Stimulated activated CD8-positive, alpha-beta memory T cell treated with anti-CD3 and anti-CD28 coated beads, Interleukin-4, amount 100 ng/mL, for 1 hour (primary cell): ENCODE results near the gene EML2.
"Not testable (repeated sequence)": the region's sequence is repeated elsewhere in the genome, so short reads cannot be mapped to it uniquely, and the experiment has no call there.

ENCODE experiments used
- DNase-seq, 2 donors: peaks; one replicate each; pipeline ENCODE4 v3.0.0-alpha.2; 2020; ENCODE audit warnings: low read depth in 2 of 2, low spot score in 1 of 2

The EML2 gene, protein sequence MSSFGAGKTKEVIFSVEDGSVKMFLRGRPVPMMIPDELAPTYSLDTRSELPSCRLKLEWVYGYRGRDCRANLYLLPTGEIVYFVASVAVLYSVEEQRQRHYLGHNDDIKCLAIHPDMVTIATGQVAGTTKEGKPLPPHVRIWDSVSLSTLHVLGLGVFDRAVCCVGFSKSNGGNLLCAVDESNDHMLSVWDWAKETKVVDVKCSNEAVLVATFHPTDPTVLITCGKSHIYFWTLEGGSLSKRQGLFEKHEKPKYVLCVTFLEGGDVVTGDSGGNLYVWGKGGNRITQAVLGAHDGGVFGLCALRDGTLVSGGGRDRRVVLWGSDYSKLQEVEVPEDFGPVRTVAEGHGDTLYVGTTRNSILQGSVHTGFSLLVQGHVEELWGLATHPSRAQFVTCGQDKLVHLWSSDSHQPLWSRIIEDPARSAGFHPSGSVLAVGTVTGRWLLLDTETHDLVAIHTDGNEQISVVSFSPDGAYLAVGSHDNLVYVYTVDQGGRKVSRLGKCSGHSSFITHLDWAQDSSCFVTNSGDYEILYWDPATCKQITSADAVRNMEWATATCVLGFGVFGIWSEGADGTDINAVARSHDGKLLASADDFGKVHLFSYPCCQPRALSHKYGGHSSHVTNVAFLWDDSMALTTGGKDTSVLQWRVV

GRCh38 chr19:45638930-45639729, at the start of gene EML2:
TSS of gene EML2 (minus strand) at chr19:45639397. CDS start at chr19:45639376, 21 bp downstream.
- peak in 1 of 2 donors; percentile 36 for DNase-seq

DNA sequence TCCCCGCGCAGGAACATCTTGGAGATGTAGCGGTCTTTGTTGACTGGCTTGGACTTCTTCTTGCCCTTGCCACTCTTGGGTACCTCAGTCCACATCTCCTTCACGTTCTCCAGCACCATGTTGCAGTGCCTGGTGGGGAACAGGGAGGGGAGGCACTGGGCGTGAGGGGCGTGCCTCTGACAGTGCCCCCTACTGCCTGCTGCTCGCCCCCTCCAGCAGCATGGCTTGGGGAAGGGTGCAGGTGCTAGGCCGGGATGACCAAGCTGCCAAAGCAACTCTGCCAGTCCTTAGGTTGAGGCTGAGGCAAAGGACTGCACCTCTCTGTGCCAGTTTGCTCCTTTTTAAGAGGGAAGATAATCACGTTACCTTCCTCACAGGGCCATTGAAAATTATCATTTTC, 48.4 kb upstream of the EML2 start:
- no peak for DNase-seq

GRCh38 chr19:45685045-45685444, 45.8 kb upstream of the EML2 start:
- not testable (repeated sequence) for DNase-seq

- no peak for DNase-seq
These were observed 43.7 kb upstream of the EML2 start for GRCh38 chr19:45682908-45683307.

DNA sequence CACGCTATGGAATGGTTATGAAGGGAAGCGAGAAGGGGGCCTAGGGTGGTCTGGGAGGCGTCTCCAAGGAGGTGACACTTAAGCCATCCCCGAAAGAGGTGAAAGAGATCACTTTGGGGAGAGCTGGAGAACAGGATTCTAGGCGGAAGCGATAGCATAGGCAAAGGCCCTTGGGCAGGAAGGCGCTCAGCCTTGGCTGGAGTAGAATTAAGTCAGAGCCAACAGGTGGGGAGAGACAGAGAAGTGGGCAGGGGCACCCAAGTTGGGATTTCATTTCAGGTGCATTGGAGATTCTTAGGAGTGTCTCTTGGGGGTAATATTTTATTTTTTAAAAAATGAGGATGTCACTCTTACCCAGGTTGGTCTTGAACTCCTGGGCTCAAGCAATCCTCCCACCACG, 42.9 kb upstream of the EML2 start:
- no peak for DNase-seq

- peak; percentile 62 to 66 for DNase-seq
These were observed 42.3 kb upstream of the EML2 start for GRCh38 chr19:45681391-45682015.

DNA sequence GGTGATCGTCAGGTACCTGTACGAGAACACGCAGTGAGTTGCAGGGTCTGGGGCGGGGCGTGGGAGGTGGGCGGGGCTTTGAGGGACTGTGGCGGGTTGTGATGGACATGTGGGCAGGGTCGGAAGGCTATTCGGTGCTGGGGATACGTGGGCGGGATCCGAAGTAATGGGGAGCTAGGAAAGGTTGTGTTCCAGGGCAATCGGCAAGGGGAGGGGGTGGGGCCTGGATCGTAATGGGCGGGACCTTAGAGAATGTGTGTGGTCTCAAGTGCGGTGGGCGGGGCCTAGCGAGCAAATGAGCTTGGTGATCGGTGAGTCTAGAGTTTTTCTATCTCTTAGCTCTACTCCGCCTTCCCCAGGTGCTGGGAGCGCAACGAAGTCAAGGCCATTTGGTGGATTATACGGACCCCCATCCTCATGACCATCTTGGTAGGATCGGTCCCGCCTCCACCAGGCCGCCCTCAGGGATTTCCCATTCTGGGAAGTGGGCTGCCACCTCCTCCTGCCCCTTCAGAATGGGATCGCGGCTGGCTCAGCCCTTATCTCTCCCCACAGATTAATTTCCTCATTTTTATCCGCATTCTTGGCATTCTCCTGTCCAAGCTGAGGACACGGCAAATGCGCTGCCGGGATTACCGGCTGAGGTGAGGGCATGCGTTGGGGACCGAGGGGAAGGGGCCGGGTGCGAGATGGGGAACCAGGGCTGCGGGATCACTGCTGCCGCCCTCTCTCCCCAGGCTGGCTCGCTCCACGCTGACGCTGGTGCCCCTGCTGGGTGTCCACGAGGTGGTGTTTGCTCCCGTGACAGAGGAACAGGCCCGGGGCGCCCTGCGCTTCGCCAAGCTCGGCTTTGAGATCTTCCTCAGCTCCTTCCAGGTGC, 38.4 kb upstream of the EML2 start:
- DNase-seq = peak in 1 of 2 donors; percentile 59

GRCh38 chr19:45676851-45677263, 37.7 kb upstream of the EML2 start:
- DNase-seq = no peak

- no peak for DNase-seq
These were observed 35.7 kb upstream of the EML2 start for GRCh38 chr19:45674946-45675345.

- no peak for DNase-seq
These were observed 31.7 kb upstream of the EML2 start for GRCh38 chr19:45670670-45671453.

DNA sequence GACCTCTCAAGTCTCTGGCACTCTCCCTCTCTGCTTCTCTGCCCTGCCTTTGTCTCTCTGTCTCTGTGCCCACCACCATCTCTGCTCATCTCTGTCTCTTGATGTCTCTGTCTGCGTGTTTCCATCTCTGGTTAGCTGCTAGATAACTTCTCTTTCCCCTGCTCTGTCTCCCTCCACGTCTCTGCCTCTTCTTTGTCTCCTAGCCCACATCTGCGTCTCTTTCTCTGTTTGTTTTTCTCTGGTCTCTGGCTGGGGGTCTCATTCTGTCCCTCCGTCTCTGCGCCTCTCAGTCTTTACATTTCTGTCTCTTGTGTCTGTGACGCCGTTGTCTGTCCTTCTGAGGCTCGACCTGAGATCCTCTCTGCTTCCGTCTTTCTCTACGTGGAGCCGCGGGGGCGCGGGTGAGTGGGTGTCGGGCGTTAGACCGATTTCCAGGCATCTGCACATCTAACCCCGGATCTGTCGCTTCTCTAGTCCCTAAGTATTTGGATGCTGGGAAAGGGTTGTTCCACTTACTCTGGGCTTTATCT, 29.2 kb upstream of the EML2 start:
- DNase-seq = no peak

GRCh38 chr19:45667620-45668341, 28.6 kb upstream of the EML2 start, which contains the start of gene GIPR:
TSS of gene GIPR (plus strand) at chr19:45668221. CDS start at chr19:45669521, 1,300 bp downstream.
- no peak for DNase-seq

GRCh38 chr19:45664575-45664974, 25.4 kb upstream of the EML2 start:
- no peak for DNase-seq

- no peak for DNase-seq
These were observed 24.6 kb upstream of the EML2 start for GRCh38 chr19:45663800-45664199.

- DNase-seq = no peak
These were observed 21.4 kb upstream of the EML2 start for GRCh38 chr19:45660636-45661035.

GRCh38 chr19:45659096-45659729, 20.0 kb upstream of the EML2 start:
- DNase-seq = no peak

GRCh38 chr19:45657520-45658167, 18.4 kb upstream of the EML2 start:
- no peak for DNase-seq
